Measurements from ENCODE around the gene SLC44A4.
"Not testable (repeated sequence)": the region's sequence is repeated elsewhere in the genome, so short reads cannot be mapped to it uniquely, and the experiment has no call there.

Gene SLC44A4

GRCh38 chr6:31827286-31828079 is 51.3 kb downstream of the SLC44A4 start, which contains the start of gene HSPA1B:
TSS of gene HSPA1B (plus strand) at chr6:31827738. CDS start at chr6:31827951, 213 bp downstream.
- DNase-seq (ENCODE audit: low spot score): peak; percentile 95

GRCh38 chr6:31826793-31827285 is 52.0 kb downstream of the SLC44A4 start:
- peak; percentile 44 for DNase-seq (ENCODE audit: low spot score)

- no peak for DNase-seq (ENCODE audit: low spot score)
Measured at GRCh38 chr6:31825553-31825952, 53.2 kb downstream of the SLC44A4 start.

- not testable (repeated sequence) for DNase-seq (ENCODE audit: low spot score)
Measured at GRCh38 chr6:31823592-31824196, 55.1 kb downstream of the SLC44A4 start.

GRCh38 chr6:31822036-31822821 is 56.6 kb downstream of the SLC44A4 start:
- DNase-seq (ENCODE audit: low spot score): peak; percentile 77

- peak; percentile 58 for DNase-seq (ENCODE audit: low spot score)
Measured at GRCh38 chr6:31821301-31822035, 57.3 kb downstream of the SLC44A4 start.

GRCh38 chr6:31820399-31820798 is 58.4 kb downstream of the SLC44A4 start:
- DNase-seq (ENCODE audit: low spot score): not testable (repeated sequence)

- no peak for DNase-seq (ENCODE audit: low spot score)
Measured at GRCh38 chr6:31819871-31820299, 58.9 kb downstream of the SLC44A4 start.

- DNase-seq (ENCODE audit: low spot score): not testable (repeated sequence)
Measured at GRCh38 chr6:31817929-31818511, 60.8 kb downstream of the SLC44A4 start.

- not testable (repeated sequence) for DNase-seq (ENCODE audit: low spot score)
Measured at GRCh38 chr6:31817133-31817928, 61.5 kb downstream of the SLC44A4 start.

GRCh38 chr6:31815025-31815838 is 63.6 kb downstream of the SLC44A4 start, which contains the start of the genes HSPA1A and HSPA1L:
TSS of gene HSPA1A (plus strand) at chr6:31815543. CDS start at chr6:31815757, 214 bp downstream.
TSS of gene HSPA1L (minus strand) at chr6:31815283. CDS start at chr6:31811972, 3,311 bp downstream.
- DNase-seq (ENCODE audit: low spot score): peak; percentile 89

- DNase-seq (ENCODE audit: low spot score): peak; percentile 97
Measured at GRCh38 chr6:31814677-31815024, 64.1 kb downstream of the SLC44A4 start.

GRCh38 chr6:31813465-31813849 is 65.3 kb downstream of the SLC44A4 start:
- DNase-seq (ENCODE audit: low spot score): no peak
